GM23338 (cell line): ENCODE results near the gene BNIP5. TPM values are rescaled to one million over a fixed set of nuclear protein-coding genes. Genes with fewer than 3 reads are reported as not detected.

Experiments
- EZH2 ChIP-seq: fragments of 200-600 bp; sonication (generic); IDR thresholded peaks from one replicate; pipeline ENCODE4 v1.8.0; 2017; ENCODE audit warnings: antibody characterized with exemption, mild to moderate bottlenecking, low read depth; ENCODE audit not compliant: unreplicated experiment
- EZH2phosphoT487 ChIP-seq: fragments of 200-600 bp; sonication (generic); IDR thresholded peaks from one replicate; pipeline ENCODE4 v1.8.1; 2018; ENCODE audit warnings: antibody characterized with exemption; ENCODE audit not compliant: unreplicated experiment
- POLR2AphosphoS5 ChIP-seq: IDR thresholded peaks from 2 replicates; pipeline ENCODE4 v1.6.1; 2016; ENCODE audit warnings: antibody characterized with exemption, low read depth
- ZNF462 ChIP-seq: fragments of 250-450 bp; sonication (Bioruptor Pico); IDR thresholded peaks from 2 replicates; pipeline ENCODE4 v1.5.0; 2020; ENCODE audit warnings: mild to moderate bottlenecking, moderate library complexity
- polyA plus RNA-seq: library from polyadenylated mRNA; unstranded; fragments of >200 nt; fragmentation: Nextera tagmentation; extraction: Ambion mirVana; gene quantifications from 2 replicates; pipeline ENCODE4 v1.2.1, GENCODE V29; 2016
- total RNA-seq: library from RNA; depleted of rRNA; stranded (reverse); fragments of >200 nt; shearing (Covaris generic); gene quantifications from 2 replicates; pipeline ENCODE4 v1.2.3, GENCODE V29; 2014
- TF ChIP-seq, protein P1 (sequence below): IDR thresholded peaks from one replicate; pipeline ENCODE4 v1.6.1; 2018; ENCODE audit warnings: antibody characterized with exemption; ENCODE audit not compliant: unreplicated experiment
- TF ChIP-seq, protein P2 (sequence below), 2 experiments: fragments of 200-600 bp in 1 of 2; sonication (generic) in 1 of 2; conservative IDR thresholded peaks; 2 replicates each; pipeline versions ENCODE4 v1.5.1 to v1.6.1; 2016 to 2017; ENCODE audit warnings: antibody characterized with exemption in 2 of 2, low read depth in 2 of 2, mild to moderate bottlenecking in 2 of 2, moderate library complexity in 1 of 2

The BNIP5 gene
- total and polyA plus RNA-seq, 2 experiments from 2014 or later, result not detected

- TF ChIP-seq ZNF462 (CRISPR knock-in tag) (no peak), POLR2AphosphoS5 (no peak), EZH2 (no peak), EZH2phosphoT487 (no peak)
- TF ChIP-seq, protein P1, sequence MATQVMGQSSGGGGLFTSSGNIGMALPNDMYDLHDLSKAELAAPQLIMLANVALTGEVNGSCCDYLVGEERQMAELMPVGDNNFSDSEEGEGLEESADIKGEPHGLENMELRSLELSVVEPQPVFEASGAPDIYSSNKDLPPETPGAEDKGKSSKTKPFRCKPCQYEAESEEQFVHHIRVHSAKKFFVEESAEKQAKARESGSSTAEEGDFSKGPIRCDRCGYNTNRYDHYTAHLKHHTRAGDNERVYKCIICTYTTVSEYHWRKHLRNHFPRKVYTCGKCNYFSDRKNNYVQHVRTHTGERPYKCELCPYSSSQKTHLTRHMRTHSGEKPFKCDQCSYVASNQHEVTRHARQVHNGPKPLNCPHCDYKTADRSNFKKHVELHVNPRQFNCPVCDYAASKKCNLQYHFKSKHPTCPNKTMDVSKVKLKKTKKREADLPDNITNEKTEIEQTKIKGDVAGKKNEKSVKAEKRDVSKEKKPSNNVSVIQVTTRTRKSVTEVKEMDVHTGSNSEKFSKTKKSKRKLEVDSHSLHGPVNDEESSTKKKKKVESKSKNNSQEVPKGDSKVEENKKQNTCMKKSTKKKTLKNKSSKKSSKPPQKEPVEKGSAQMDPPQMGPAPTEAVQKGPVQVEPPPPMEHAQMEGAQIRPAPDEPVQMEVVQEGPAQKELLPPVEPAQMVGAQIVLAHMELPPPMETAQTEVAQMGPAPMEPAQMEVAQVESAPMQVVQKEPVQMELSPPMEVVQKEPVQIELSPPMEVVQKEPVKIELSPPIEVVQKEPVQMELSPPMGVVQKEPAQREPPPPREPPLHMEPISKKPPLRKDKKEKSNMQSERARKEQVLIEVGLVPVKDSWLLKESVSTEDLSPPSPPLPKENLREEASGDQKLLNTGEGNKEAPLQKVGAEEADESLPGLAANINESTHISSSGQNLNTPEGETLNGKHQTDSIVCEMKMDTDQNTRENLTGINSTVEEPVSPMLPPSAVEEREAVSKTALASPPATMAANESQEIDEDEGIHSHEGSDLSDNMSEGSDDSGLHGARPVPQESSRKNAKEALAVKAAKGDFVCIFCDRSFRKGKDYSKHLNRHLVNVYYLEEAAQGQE, result no peak
- TF ChIP-seq, protein P2, sequence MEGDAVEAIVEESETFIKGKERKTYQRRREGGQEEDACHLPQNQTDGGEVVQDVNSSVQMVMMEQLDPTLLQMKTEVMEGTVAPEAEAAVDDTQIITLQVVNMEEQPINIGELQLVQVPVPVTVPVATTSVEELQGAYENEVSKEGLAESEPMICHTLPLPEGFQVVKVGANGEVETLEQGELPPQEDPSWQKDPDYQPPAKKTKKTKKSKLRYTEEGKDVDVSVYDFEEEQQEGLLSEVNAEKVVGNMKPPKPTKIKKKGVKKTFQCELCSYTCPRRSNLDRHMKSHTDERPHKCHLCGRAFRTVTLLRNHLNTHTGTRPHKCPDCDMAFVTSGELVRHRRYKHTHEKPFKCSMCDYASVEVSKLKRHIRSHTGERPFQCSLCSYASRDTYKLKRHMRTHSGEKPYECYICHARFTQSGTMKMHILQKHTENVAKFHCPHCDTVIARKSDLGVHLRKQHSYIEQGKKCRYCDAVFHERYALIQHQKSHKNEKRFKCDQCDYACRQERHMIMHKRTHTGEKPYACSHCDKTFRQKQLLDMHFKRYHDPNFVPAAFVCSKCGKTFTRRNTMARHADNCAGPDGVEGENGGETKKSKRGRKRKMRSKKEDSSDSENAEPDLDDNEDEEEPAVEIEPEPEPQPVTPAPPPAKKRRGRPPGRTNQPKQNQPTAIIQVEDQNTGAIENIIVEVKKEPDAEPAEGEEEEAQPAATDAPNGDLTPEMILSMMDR (conservative IDR thresholded peaks at IDR 0.05; ENCODE audit: low read depth in 2 of 2), result no peak
Measured at GRCh38 chr6:36375644-36376155, 39.0 kb upstream of the BNIP5 start (continued).
